Subcutaneous adipose tissue (tissue), 4 donors: ENCODE results near the gene ICAM5. TPM values are rescaled to one million over a fixed set of nuclear protein-coding genes. Genes with fewer than 3 reads are reported as not detected.

ENCODE experiments used
- total RNA-seq, 4 donors: library from RNA; depleted of rRNA; stranded (reverse); fragments of >200 nt; gene quantifications; one replicate each; pipeline ENCODE4 v1.1.0, GENCODE V29; 2016
- TF ChIP-seq, protein P1 (sequence below): fragments of 450-650 bp; IDR thresholded peaks from one replicate; pipeline ENCODE4 v1.5.1; 2016; ENCODE audit warnings: low read depth, mild to moderate bottlenecking, control low read depth, antibody characterized with exemption, moderate library complexity

The ICAM5 gene
- total RNA-seq, 4 donors from 2014 or later: 0.16 to 0.68 (median 0.52) TPM

DNA sequence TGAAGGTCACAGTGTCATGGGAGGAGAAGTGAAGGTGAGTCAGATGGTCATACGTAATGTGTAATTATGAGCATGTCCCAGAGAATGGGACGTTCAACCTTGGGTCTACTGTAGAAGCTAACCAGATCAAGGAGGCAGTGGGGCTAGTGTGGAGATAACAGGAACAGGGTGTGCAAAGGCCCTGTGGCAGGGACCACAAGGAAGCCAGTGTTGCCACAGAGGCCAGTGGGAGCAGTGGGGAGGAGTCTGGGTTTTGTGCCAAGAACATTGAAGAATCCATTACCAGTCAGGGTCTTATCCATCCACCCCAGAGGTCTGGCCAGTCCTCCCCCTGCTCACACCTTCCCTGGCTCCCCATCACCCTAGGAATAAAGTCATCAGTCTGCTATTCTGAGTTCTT lies 34.4 kb upstream of the ICAM5 start:
- TF ChIP-seq, protein P1, sequence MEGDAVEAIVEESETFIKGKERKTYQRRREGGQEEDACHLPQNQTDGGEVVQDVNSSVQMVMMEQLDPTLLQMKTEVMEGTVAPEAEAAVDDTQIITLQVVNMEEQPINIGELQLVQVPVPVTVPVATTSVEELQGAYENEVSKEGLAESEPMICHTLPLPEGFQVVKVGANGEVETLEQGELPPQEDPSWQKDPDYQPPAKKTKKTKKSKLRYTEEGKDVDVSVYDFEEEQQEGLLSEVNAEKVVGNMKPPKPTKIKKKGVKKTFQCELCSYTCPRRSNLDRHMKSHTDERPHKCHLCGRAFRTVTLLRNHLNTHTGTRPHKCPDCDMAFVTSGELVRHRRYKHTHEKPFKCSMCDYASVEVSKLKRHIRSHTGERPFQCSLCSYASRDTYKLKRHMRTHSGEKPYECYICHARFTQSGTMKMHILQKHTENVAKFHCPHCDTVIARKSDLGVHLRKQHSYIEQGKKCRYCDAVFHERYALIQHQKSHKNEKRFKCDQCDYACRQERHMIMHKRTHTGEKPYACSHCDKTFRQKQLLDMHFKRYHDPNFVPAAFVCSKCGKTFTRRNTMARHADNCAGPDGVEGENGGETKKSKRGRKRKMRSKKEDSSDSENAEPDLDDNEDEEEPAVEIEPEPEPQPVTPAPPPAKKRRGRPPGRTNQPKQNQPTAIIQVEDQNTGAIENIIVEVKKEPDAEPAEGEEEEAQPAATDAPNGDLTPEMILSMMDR: no peak

DNA sequence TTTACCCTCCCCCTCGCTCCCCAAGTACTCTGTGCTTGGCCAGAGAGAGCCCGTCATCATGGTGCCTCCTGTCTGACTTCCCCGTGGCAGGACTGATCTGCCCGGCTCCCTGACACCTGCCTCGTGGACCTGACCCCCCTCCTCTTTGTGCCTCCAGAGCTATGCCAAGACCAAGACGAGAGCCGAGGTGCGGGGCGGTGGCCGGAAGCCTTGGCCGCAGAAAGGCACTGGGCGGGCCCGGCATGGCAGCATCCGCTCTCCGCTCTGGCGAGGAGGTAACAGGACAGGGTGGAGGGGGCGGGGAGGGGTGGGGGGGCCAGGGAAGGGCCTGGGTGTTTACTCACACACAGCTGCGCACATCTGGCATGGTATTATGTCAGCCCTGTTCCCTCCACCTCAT lies 33.2 kb upstream of the ICAM5 start:
- TF ChIP-seq, protein P1: no peak

DNA sequence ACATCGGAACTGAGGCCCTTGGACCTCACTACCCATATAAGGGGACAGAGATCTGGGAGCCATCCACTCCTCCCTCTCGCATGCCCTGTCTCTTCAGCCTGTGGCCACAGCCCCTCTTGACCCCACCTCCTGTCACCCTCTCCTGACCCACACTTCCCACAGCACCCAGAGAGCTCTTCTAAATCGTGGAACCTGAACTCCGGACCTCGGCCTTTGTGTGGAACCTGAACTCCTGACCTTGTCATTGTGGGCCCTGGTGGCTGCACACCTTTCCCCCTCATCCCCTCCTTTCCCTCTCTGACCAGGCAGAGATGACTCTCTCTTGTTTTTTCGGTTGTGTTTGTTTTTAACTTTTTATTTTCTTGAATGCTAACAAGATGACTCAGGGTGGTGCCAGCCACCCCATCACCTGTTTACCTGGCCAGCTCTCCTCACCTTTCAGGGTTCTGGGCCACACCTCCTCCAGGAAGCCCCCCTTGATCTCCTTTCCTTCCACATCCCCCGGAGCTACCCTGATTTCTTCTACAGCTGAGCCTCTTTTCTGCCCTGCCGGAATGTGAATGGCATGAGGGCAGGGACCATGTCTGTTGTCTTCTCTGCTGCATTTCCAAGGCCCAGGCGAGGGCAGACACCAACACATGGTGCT lies 32.7 kb upstream of the ICAM5 start:
- TF ChIP-seq, protein P1: no peak

DNA sequence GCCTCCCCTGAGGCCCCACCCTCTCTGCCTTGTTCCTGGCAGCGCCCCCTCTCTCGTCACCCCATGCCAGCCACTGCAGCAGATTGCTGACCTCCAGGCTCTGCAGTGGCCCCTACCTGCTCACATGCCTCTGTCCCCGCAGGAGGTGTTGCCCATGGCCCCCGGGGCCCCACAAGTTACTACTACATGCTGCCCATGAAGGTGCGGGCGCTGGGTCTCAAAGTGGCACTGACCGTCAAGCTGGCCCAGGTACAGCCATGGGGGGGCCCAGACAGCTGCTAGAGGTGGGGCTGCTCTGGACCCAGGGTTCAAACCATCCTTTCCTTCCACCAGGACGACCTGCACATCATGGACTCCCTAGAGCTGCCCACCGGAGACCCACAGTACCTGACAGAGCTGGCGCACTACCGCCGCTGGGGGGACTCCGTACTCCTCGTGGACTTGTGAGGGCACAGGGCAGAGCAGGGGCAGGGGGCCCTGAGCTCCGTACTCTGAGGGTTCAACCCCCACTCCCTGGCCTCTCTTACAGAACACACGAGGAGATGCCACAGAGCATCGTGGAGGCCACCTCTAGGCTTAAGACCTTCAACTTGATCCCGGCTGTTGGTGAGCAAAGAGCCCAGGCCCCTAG lies 31.6 kb upstream of the ICAM5 start:
- TF ChIP-seq, protein P1: no peak

DNA sequence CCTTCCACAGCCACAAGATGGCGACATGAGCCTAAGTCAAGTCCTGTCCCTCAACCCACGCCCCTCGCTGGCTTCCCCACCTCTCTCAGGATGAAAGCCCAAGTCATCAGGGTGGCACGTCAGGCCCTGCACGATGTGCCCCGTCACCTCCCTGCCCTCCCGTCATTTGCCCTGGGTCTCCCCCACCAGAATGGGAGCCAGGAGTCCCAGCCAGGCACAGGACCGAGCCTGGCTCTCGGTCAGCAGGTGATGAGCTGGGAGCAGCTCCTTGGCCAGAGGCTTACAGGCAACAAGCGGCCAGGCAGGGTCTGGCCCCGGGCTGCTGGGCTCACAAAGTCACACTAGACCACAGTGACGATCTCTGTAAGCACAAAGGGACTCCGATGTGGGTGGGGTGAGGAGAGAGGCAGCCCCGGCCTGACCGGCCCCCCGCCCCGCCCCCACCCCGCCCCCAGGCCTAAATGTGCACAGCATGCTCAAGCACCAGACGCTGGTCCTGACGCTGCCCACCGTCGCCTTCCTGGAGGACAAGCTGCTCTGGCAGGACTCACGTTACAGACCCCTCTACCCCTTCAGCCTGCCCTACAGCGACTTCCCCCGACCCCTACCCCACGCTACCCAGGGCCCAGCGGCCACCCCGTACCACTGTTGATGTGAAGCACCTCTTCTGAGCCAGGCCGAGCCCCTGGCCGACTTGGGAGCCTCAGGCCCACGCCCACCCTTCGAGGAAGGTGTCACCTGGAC lies 30.4 kb upstream of the ICAM5 start:
- TF ChIP-seq, protein P1: no peak

DNA sequence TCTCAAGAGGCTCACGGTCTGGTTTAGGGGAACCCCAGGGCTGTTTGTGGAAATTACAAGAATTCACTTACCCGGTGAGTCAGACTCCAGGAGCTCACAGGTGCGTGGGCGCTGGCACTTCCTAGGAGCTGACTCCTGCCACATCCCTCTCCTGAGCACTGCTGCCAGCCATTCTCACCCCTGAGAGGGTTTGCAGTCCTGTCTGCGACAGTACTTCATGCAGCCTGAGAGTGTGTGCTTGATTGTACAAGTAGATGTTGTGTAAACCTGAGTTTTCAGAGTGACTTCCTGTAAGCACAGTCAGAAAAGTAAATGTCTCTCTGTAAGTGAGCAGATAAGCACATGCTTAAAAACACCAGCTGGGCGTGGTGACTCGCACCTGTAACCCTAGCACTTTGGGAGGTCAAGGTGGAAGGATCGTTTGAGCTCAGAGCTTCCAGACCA lies 29.6 kb upstream of the ICAM5 start:
- TF ChIP-seq, protein P1: no peak

DNA sequence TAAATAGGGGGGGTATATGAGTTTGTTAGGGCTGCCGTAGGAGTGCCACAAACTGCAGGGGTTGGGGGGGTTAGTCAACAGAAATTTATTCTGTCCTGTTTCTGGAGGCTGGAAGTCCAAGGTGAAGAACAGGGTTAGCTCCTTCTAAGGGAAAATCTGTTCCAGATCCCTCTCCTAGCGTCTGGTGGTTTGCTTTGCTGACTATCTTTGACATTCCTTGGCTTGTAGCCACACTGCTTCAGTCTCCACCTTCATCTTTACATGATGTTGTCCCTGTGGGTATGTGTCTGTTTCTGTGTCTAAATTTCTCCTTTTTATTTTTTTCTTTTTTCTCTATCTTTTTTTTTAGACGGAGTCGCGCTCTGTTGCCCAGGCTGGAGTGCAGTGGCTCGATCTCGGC lies 27.0 kb upstream of the ICAM5 start:
- TF ChIP-seq, protein P1: no peak
